Fibroblast of skin of abdomen (primary cell): ENCODE results near the gene IL10RB.
"Not testable (repeated sequence)": the region's sequence is repeated elsewhere in the genome, so short reads cannot be mapped to it uniquely, and the experiment has no call there.

Experiments used
- DNase-seq: peaks from one replicate; pipeline ENCODE4 v3.0.0-alpha.2; 2013

The IL10RB gene

GRCh38 chr21:33305344-33305671 lies 39.1 kb downstream of the IL10RB start:
- DNase-seq: no peak

- DNase-seq: no peak
These were observed 39.8 kb downstream of the IL10RB start for GRCh38 chr21:33305938-33306337.

- peak; percentile 67 for DNase-seq
These were observed 42.7 kb downstream of the IL10RB start for GRCh38 chr21:33308586-33309490.

GRCh38 chr21:33309778-33310177 lies 43.6 kb downstream of the IL10RB start:
- no peak for DNase-seq

GRCh38 chr21:33312121-33312520 lies 46.0 kb downstream of the IL10RB start:
- DNase-seq: no peak

- no peak for DNase-seq
These were observed 47.0 kb downstream of the IL10RB start for GRCh38 chr21:33313183-33313582.

GRCh38 chr21:33313611-33314010 lies 47.4 kb downstream of the IL10RB start:
- no peak for DNase-seq

- peak; percentile 90 for DNase-seq
These were observed 47.9 kb downstream of the IL10RB start for GRCh38 chr21:33314111-33314510.

GRCh38 chr21:33315946-33316710 lies 50.0 kb downstream of the IL10RB start:
- DNase-seq: no peak

GRCh38 chr21:33317145-33317544 lies 51.0 kb downstream of the IL10RB start:
- peak; percentile 38 for DNase-seq

GRCh38 chr21:33317786-33318486 lies 51.8 kb downstream of the IL10RB start:
- DNase-seq: no peak

GRCh38 chr21:33321005-33321404 lies 54.8 kb downstream of the IL10RB start:
- DNase-seq: not testable (repeated sequence)

- not testable (repeated sequence) for DNase-seq
These were observed 57.4 kb downstream of the IL10RB start for GRCh38 chr21:33323610-33324009.

- peak; percentile 98 for DNase-seq
These were observed 58.4 kb downstream of the IL10RB start, which contains the start of gene IFNAR1 for GRCh38 chr21:33324291-33325221. TSS of gene IFNAR1 (plus strand) at chr21:33324970. CDS start at chr21:33325056, 86 bp downstream.

GRCh38 chr21:33325222-33326067 lies 59.3 kb downstream of the IL10RB start:
- DNase-seq: peak; percentile 48

GRCh38 chr21:33327326-33327725 lies 61.2 kb downstream of the IL10RB start:
- DNase-seq: no peak

GRCh38 chr21:33327792-33328433 lies 61.7 kb downstream of the IL10RB start:
- DNase-seq: no peak

GRCh38 chr21:33330726-33331125 lies 64.6 kb downstream of the IL10RB start:
- DNase-seq: no peak

- no peak for DNase-seq
These were observed 66.0 kb downstream of the IL10RB start for GRCh38 chr21:33332143-33332542.

- DNase-seq: no peak
These were observed 68.0 kb downstream of the IL10RB start for GRCh38 chr21:33334191-33334590.
